Testis (tissue), 3 donors: ENCODE results near the gene GRIK2. TPM values are rescaled to one million over a fixed set of nuclear protein-coding genes. Genes with fewer than 3 reads are reported as not detected.

Source experiments
- DNase-seq: peaks from one replicate; pipeline ENCODE4 v3.0.0-alpha.2; 2019
- H3K27ac ChIP-seq, 2 donors: fragments of 200-600 bp; sonication (generic); one replicate each; pipeline ENCODE4 v1.5.1; 2019
- H3K27me3 ChIP-seq: fragments of 200-600 bp; sonication (generic); one replicate; pipeline ENCODE4 v1.5.1; 2019
- H3K36me3 ChIP-seq: fragments of 200-600 bp; sonication (generic); one replicate; pipeline ENCODE4 v1.5.1; 2017; ENCODE audit warnings: low read depth; ENCODE audit errors: missing control alignments
- H3K4me1 ChIP-seq: fragments of 200-600 bp; sonication (generic); one replicate; pipeline ENCODE4 v1.5.1; 2019
- H3K4me3 ChIP-seq, 2 donors: fragments of 200-600 bp; sonication (generic); one replicate each; pipeline ENCODE4 v1.5.1; 2017 to 2019
- H3K9me3 ChIP-seq: fragments of 200-600 bp; sonication (generic); one replicate; pipeline ENCODE4 v1.5.1; 2017
- POLR2A ChIP-seq: fragments of 450-650 bp; IDR thresholded peaks from one replicate; pipeline ENCODE4 v1.6.1; 2017; ENCODE audit warnings: antibody characterized with exemption, mild to moderate bottlenecking, moderate library complexity
- WGBS, 2 donors: methylation state at CpG; one replicate each; pipeline ENCODE4 v1.1.5; 2018; 5-methylcytosine and 5-hydroxymethylcytosine counted together
- intact Hi-C: fragments of 100-400 bp; cut with DNase I; formaldehyde crosslinking; loops from one replicate; pipeline ENCODE4 v1.15.1; 2023; ENCODE audit warnings: low total_unique reads
- polyA plus RNA-seq: library from polyadenylated mRNA; stranded (reverse); fragments of 350-450 nt; fragmentation: Illumina TruSeq; extraction: RNeasy Lipid Tissue Mini Kit (QIAGEN cat#74804); gene quantifications from one replicate; pipeline ENCODE4 v1.2.3, GENCODE V29; 2014; ENCODE audit warnings: low read depth, low replicate concordance; ENCODE audit not compliant: insufficient read depth
- total RNA-seq, 2 donors: library from RNA; depleted of rRNA; stranded (reverse); fragments of >200 nt; gene quantifications; one replicate each; pipeline ENCODE4 v1.2.3, GENCODE V29; 2016
- TF ChIP-seq, protein P1 (sequence below), 3 experiments: fragments of 450-650 bp in 2 of 3; fragments of 200-600 bp in 1 of 3; sonication (generic) in 1 of 3; IDR thresholded peaks; one replicate each; pipeline ENCODE4 v1.5.1; 2016 to 2019; ENCODE audit warnings: antibody characterized with exemption in 3 of 3, mild to moderate bottlenecking in 2 of 3, moderate library complexity in 1 of 3

Gene GRIK2
- total and polyA plus RNA-seq, 3 donors from 2014 or later, result 1.1 to 23.5 (median 12.4) TPM

- DNase-seq, result no peak
- Histone ChIP-seq H3K27ac (no peak overlapping the region), H3K4me1 (no peaks in the 10 kb centered on the region), H3K27me3 (no peaks in the 10 kb centered on the region), H3K9me3 (no peaks in the 10 kb centered on the region), H3K4me3 (no peak overlapping the region), H3K36me3 (no peaks in the 10 kb centered on the region)
- intact Hi-C loops, result no loop called here
- TF ChIP-seq POLR2A, result no peak
Measured at GRCh38 chr6:101413773-101414172, 20.3 kb downstream of the GRIK2 start.

DNA sequence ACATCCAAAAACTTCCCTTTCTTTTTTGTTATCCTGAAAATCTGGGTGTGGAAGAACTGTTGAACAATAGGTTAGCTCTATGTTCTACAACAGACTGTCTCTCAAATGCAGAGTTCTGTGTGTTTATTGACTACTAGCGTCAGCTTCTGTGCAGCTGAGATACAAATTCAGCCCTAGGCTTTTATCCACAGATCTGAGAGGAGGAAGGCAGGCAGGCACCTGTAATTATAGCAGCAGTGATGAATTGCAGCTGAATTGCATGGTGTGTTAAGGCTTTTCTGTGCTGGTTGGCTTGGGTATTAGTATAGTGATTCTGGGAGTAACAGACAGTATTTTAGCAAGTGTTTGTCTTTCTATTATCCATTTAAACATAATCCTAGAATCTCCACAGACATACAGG lies 24.4 kb downstream of the GRIK2 start:
- TF ChIP-seq POLR2A, result no peak
- TF ChIP-seq, protein P1, sequence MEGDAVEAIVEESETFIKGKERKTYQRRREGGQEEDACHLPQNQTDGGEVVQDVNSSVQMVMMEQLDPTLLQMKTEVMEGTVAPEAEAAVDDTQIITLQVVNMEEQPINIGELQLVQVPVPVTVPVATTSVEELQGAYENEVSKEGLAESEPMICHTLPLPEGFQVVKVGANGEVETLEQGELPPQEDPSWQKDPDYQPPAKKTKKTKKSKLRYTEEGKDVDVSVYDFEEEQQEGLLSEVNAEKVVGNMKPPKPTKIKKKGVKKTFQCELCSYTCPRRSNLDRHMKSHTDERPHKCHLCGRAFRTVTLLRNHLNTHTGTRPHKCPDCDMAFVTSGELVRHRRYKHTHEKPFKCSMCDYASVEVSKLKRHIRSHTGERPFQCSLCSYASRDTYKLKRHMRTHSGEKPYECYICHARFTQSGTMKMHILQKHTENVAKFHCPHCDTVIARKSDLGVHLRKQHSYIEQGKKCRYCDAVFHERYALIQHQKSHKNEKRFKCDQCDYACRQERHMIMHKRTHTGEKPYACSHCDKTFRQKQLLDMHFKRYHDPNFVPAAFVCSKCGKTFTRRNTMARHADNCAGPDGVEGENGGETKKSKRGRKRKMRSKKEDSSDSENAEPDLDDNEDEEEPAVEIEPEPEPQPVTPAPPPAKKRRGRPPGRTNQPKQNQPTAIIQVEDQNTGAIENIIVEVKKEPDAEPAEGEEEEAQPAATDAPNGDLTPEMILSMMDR (IDR thresholded peaks at IDR 0.05), result no peak
- WGBS, 2 donors, result 87 to 88% methylated on average over 1 of the region's 1 CpG
- H3K4me3 ChIP-seq, result no peak overlapping the region
- no peaks in the 10 kb centered on the region for H3K4me1 ChIP-seq
- intact Hi-C loops, result no loop called here
- H3K9me3 ChIP-seq, result no peaks in the 10 kb centered on the region
- H3K27me3 ChIP-seq, result no peaks in the 10 kb centered on the region
- no peak overlapping the region for H3K27ac ChIP-seq
- no peaks in the 10 kb centered on the region for H3K36me3 ChIP-seq
- DNase-seq, result no peak

DNA sequence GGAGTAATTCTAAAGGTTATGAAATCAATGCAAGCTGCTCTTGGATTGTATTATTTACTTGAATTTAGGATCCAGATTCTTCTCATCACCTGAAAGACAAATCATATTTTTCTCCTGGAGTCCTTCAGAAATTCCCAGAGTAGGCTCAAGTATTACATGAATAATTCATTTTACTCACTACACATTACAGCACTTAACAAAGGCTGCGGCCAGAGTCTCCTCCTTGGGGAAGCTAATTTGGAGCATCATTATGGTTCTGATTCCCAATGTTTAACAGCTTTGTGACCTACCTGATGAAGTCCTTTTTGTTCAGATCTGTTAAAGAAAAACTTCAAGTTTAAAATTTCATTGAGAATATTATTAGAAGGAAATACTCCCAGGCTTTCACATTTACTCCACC lies 28.7 kb downstream of the GRIK2 start:
- TF ChIP-seq, protein P1 (IDR thresholded peaks at IDR 0.05), result no peak
- TF ChIP-seq POLR2A, result no peak

GRCh38 chr6:101422811-101423210 lies 29.3 kb downstream of the GRIK2 start:
- Histone ChIP-seq H3K4me3 (no peak overlapping the region), H3K27me3 (no peaks in the 10 kb centered on the region), H3K9me3 (no peaks in the 10 kb centered on the region), H3K27ac (no peak overlapping the region), H3K36me3 (no peaks in the 10 kb centered on the region), H3K4me1 (no peaks in the 10 kb centered on the region)
- TF ChIP-seq POLR2A, result no peak
- TF ChIP-seq, protein P1 (IDR thresholded peaks at IDR 0.05), result no peak
- intact Hi-C loops, result no loop called here
- 73 to 90% methylated on average over 1 of the region's 1 CpG for WGBS, 2 donors
- no peak for DNase-seq

More for the DNA sequence above, 28.7 kb downstream of the GRIK2 start:
- no peaks in the 10 kb centered on the region for H3K27me3 ChIP-seq
- no peaks in the 10 kb centered on the region for H3K4me1 ChIP-seq
- intact Hi-C loops, result no loop called here
- H3K9me3 ChIP-seq, result no peaks in the 10 kb centered on the region
- no peaks in the 10 kb centered on the region for H3K36me3 ChIP-seq
- H3K4me3 ChIP-seq, result no peak overlapping the region
- 78 to 81% methylated on average over 1 of the region's 1 CpG for WGBS, 2 donors
- H3K27ac ChIP-seq, result no peak overlapping the region
- DNase-seq, result no peak

GRCh38 chr6:101429270-101429669 lies 35.8 kb downstream of the GRIK2 start:
- no peak overlapping the region for H3K27ac ChIP-seq
- no peak for DNase-seq
- H3K9me3 ChIP-seq, result no peaks in the 10 kb centered on the region
- intact Hi-C loops, result no loop called here
- no peaks in the 10 kb centered on the region for H3K36me3 ChIP-seq
- no peaks in the 10 kb centered on the region for H3K4me1 ChIP-seq
- 47 to 58% methylated on average over 1 of the region's 1 CpG for WGBS, 2 donors
- no peaks in the 10 kb centered on the region for H3K27me3 ChIP-seq
- H3K4me3 ChIP-seq, result no peak overlapping the region
- TF ChIP-seq, protein P1 (IDR thresholded peaks at IDR 0.05), result no peak
- no peak for TF ChIP-seq POLR2A
